ENCODE results near the gene SYNGR1.
"Not testable (repeated sequence)": the region's sequence is repeated elsewhere in the genome, so short reads cannot be mapped to it uniquely, and the experiment has no call there.

Gene SYNGR1

GRCh38 chr22:39317084-39317774, 32.6 kb upstream of the SYNGR1 start:
- DNase-seq (ENCODE audit: low read depth): no peak

DNA sequence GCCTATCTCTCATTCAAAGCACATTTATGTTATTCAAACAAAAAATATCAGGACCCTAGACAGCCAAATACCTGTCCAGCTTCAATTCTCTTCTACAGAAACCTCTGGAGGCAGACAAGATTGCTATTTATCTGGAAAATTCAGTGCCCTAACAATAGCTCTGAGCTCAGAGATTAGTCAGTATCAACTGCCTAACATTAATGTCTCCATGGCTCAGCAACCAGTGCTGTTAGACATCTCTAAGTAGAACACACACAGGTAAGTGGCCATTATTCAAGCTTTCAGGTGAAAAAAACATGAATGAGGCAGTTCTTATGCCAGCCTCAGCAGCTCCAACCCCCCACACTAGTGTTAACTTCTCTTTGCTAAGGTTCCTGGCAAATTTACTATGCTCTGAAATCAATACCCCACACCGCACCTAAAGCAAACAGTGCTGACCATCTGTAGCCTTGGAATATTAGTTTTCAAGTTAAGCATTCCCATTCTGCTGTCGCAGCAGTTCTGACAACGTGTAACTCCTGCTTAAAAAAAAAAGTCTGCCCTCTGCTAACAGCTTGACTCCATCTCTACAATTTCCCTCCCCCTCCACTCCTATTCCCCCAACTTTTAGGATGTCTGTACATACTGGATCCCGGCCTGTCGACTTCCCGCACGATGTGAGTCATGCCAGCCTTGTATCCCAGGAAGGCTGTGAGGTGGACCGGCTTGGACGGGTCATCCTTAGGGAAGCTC, 31.9 kb upstream of the SYNGR1 start:
- DNase-seq (ENCODE audit: low read depth): no peak

DNA sequence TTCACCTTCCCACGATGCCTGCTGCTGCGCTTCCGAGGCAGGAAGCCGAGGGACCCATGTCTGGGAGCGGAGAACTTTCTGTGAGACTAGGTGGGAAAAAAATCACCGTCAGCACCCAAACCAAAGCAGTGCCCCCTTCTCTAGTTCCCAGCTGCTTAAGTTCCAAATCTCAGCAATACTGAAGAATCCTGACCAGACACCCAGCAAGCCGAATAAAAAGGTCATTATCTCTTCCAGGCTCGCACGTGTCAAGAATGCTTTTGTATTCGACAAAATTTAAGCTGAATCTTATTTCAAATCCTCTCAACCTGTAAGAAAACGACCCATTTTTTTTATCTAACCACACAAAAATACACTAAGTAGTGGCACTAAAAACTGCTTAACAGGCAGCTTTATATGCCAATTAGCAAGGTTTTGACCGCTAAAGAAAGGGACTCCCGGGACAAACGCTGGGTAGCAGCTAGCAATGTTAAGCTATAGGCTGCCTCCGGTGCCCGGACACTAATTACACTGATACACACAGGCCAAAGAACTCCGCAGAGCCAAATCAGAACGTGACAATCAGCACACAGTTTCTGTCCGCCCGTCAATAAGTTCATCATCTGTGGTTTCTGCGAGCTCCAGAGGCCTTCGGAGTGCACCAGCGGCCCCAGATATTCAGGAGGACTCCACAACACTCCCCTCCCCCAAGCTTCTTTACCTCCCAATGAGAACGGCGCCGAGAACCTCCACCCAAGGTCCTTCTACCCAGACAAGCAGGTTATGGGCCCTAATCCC, 31.1 kb upstream of the SYNGR1 start:
- no peak for DNase-seq (ENCODE audit: low read depth)

DNA sequence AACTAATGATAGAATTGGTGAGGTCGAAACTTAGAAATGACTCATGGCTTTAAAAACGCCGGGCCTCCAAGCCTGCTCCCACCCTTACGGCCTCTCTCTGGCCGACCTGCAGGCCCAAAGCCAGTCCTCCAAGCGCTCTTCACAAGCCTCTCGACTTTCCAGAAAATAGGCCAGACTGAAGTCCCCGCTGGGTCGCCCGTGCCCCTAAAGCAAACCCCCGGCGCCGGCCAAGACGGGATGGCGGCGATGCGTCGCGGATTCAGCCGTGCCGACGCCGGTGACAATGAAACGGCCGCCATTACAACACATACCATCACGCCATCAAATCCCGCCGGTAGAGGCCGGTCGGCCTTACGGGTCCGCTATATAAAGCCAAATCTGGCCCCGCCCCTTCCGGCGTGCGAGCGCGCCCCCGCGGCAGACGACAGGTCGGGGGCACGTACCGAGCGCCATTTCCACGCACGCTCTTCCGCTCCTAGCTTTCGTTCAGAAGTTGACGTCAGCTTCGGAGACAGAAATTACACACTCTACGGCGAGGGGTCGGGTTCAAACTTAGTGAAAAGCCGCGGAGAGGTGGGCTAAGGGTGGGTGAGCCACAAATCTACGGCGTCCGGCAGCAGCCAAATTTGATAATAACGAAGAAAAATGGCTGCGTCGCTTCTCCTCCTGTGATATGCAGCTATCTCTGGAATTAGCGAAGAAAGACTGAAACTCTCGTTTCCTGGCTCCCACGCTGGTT, 30.3 kb upstream of the SYNGR1 start, which contains the start of gene RPL3:
Gene RPL3 (minus strand): TSS at position 340 of the 739 bp plus-strand sequence. CDS start 26 bp downstream, at position 314.
- peak; percentile 94 for DNase-seq (ENCODE audit: low read depth)

GRCh38 chr22:39320616-39321029, 29.2 kb upstream of the SYNGR1 start:
- not testable (repeated sequence) for DNase-seq (ENCODE audit: low read depth)

DNA sequence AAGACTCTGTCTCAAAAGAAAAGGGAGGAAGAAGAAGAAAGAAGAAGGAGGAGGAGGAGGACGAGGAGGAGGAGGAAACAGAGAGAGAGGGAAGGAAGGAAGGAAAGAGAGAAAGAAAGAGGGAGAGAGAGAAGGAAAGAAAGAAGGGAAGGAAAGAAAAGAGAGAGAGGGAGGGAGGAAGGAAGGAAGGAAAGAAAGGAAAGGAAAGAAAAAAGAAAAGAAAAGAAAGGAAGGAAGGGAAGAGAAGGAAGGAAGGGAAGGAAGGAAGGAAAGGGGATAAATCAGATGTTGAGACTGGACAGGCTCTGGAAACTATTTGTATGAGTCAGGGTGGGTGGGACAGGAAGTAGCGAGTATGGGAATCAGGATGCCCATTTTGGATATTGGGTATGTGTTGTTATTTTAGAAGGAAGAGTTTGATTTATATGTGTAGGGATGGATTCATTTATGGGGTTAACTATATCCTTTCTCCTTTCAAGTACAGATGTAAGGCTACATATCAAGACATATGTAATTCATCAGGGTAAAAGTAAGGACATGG, 24.3 kb upstream of the SYNGR1 start:
- no peak for DNase-seq (ENCODE audit: low read depth)

DNA sequence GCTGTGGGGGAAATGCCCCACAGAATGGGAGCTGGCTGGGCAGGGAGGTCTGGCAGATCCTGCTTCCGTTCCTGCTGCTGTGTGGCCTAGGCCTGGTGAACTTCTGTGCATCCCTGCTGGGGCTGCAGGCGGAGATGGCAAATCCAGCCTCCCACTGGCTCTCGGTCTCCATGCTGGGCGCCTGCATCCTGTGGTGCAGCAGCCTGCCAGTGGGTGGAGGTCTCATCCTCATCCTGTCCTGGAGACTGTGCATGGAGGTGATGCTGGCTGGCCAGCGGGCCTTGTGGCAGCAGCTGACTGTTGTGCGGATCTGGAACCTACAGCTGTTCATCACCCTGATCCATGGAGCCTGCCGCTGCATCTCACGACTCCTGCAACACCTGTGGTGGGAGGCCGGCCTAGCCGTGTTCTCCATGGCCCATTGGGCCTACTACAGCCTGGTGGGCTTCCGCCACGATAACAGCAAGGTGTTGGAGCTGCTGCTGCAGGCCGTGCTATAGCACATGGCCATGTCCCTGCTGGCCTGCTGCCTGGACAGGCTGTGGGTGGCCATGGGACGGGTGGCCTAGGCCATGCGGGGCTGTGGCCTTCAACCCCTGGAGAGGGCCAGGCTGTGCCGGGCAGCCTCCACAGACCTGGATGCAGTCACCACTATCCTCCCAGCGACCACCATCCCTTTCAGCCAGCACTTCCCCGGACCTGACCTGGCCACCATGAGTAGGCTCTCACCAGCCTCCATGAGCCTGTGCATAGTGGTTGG, 21.6 kb upstream of the SYNGR1 start:
- DNase-seq (ENCODE audit: low read depth): no peak

DNA sequence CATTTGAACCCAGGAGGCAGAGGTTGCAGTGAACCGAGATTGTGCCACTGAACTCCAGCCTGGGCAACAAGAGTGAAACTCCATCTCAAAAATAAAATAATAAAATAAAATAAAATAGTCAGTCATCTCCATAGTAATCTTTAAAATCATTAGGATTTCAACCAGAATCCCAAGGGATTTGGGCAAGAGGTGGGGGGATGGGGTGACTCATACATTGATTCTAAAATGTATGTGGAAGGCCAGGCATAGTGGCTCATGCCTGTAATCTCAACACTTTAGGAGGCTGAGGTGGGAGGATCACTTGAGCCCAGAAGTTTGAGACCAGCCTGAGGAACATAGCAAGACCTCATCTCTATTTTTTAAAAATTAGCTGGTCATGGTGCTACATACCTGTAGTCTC, 19.2 kb upstream of the SYNGR1 start:
- DNase-seq (ENCODE audit: low read depth): not testable (repeated sequence)

GRCh38 chr22:39332441-39333064, 17.2 kb upstream of the SYNGR1 start:
- no peak for DNase-seq (ENCODE audit: low read depth)

- DNase-seq (ENCODE audit: low read depth): no peak
Observed at GRCh38 chr22:39336411-39336810, 13.4 kb upstream of the SYNGR1 start.

- not testable (repeated sequence) for DNase-seq (ENCODE audit: low read depth)
Observed at GRCh38 chr22:39339775-39340174, 10.0 kb upstream of the SYNGR1 start.

DNA sequence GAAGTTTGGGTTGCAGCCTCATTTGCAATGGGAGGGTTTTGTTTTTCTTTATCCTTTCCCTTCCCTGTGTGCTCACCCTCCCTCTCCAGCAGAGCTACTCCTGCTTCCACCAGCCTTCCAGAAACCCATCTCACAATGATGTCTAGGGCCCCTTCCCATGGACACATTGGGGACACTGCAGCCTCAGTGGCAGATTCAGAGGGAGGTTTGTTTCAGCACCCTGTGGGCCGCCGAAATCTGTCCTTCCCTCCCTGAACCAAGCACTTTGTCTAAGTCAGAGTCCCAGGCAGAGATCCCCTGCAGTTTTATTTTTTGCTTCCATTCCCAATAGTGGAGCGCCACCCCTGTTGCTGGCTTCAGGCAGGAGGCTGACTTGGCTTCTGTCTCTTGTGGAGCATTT, 8.6 kb upstream of the SYNGR1 start:
- DNase-seq (ENCODE audit: low read depth): no peak

DNA sequence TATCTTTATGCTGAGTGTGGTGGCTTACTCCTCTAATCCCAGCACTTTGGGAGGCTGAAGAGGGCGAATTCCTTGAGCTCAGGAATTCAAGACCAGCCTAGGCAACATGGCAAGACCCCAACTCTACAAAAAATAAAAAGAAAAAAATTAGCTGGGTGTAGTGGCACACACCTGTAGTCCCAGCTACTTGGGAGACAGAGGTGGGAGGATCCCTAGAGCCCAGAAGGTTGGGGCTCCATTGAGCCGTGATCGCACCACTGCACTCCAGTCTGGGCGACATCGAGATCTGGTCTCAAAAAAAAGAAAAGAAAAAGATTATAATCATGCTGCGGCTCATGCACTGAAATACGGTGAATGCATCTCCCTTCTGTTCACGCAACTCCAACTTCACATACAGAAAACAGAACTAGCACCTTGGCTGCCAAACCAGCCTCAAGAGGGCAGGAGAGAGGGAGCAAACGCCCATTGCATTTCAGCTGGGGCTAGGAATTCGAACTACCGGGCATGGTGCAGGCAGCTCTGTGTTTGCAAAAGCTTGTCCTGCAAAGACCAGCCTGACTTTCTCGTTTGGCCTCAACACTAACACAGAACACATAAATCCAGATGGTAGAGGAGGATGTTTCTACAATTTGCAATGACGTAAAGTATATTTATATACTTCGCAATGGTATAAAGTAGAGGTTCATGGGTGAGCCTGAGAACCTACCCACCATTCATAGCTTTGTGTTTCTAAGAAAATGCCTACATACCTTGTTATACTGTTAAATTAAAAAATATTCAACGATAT, 6.3 kb upstream of the SYNGR1 start:
- peak; percentile 33 for DNase-seq (ENCODE audit: low read depth)

GRCh38 chr22:39344046-39344390, 5.8 kb upstream of the SYNGR1 start:
- DNase-seq (ENCODE audit: low read depth): no peak

DNA sequence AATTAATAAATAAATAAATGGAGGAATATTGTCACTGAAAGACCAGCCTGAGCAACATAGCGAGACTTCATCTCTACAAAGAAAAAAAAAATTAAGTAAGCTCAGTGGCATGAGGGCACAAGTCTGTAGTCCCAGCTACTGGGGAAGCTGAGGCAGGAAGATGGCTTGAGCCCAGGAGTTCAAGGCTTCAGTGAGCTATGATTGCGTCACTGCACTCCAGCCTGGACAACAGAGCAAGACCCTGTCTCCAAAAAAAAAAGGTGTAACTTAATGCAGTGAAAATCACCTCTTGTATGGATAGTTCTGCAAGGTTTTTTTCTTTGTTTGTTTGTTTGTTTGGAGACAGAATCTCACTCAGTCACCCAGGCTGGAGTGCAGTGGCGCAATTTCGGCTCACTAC, 4.6 kb upstream of the SYNGR1 start:
- no peak for DNase-seq (ENCODE audit: low read depth)

DNA sequence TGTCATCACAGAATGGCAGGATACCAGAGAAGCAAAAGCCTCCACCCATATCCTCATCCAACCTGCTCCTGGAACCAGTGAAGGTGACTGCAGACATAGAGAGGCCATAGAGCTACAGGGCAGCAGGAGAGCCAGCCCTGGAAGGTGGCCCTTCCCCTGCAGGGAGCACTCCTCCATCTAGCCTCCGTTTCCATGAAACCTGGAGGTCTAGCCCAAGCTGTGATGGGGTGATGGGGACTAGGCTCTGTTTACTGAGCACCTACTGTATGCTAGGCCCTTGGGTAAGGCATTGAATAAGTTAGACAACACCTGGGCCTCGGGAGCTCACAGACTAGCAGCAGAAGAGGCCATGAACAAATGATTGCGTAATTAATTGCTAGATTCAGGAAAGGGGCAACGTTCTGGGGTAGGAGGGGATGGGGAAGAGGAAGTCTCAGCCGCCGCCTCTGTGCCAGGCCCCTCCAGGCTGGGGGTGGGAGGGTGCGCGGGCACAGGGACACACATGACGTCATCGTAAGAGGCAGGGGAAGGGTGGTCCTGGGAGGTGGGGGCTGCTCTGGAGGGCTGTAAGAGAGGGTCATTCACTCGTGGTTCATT, 784 bp upstream of the SYNGR1 start:
- DNase-seq (ENCODE audit: low read depth): no peak

DNA sequence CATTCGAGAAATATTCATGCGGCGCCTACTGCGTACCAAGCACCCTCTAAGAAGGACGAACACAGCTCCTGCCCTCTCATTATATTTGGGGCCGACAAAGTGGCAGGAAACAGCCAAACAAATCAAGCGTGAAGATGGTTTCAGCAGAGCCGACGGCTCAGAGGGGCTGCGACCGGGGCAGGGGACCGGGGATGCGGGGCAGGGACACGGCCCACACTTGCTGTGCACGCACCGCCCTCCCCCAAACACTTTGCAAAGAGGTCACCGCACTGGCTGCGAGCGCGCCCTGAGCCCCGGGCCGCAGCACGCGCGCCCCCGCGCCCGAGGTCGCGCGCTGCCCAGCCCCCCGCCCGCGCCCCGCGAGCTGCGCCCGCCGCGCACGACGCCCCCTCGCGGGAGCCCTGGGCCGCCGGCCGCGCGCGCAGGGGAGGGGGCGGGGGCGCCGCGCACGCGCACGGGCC, 255 bp upstream of the SYNGR1 start:
- no peak for DNase-seq (ENCODE audit: low read depth)

DNA sequence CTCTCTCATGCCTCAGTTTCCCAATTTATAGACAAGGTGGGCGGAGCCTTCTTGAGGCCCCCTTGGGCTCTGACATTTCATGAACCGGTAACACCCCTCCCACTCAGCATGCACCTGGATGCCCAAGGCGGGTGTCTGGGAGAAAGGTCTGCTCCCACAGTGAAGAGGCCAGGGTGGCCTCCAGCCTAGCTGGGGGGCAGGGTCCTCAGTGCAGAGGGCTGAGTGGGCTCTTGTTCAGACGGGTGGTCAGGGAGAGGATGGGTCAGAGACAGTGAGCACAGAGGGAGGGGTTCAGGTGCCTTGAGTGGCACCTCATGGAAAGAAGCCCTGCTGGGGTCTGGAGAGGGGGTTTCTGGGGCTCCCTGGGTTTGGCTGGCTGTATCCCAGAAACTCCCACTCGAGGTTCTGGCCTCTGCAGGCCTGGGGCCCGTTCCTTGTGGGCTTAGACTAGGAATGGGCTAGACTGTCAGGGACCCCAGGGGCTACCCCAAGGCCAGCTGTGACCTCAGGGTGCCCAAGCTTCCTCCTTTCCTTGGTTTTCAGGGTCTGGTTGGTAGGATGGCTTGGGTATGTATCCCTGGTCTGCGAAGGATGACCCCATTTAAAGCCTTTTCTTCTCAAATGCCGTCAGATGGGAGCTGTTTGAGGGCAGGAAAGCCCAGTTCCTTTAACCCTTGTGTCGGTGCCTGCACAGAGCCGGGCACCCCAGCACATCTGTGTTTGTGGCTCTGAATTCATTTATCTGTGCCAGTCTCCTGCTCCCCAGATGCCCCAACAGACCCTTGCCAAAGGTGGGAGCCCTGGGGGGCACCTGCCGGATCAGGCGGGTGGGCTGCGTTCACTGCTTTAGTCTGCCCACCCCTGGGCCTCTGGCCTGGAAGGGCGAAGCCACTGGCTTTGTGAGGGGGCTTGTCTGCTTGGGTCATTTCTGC, 1.2 kb downstream of the SYNGR1 start:
- no peak for DNase-seq (ENCODE audit: low read depth)
